GM19467 (cell line): ENCODE data around the gene CASK.
A peak's percentile ranks its signal among the peaks of the same experiment; 100 is the strongest.

ENCODE experiments used
- ATAC-seq: cut with Tn5 transposase; IDR thresholded peaks from one replicate; pipeline ENCODE4 v1.9.1; 2021; ENCODE audit warnings: mild to moderate bottlenecking, moderate library complexity; ENCODE audit not compliant: unreplicated experiment

The CASK gene, protein sequence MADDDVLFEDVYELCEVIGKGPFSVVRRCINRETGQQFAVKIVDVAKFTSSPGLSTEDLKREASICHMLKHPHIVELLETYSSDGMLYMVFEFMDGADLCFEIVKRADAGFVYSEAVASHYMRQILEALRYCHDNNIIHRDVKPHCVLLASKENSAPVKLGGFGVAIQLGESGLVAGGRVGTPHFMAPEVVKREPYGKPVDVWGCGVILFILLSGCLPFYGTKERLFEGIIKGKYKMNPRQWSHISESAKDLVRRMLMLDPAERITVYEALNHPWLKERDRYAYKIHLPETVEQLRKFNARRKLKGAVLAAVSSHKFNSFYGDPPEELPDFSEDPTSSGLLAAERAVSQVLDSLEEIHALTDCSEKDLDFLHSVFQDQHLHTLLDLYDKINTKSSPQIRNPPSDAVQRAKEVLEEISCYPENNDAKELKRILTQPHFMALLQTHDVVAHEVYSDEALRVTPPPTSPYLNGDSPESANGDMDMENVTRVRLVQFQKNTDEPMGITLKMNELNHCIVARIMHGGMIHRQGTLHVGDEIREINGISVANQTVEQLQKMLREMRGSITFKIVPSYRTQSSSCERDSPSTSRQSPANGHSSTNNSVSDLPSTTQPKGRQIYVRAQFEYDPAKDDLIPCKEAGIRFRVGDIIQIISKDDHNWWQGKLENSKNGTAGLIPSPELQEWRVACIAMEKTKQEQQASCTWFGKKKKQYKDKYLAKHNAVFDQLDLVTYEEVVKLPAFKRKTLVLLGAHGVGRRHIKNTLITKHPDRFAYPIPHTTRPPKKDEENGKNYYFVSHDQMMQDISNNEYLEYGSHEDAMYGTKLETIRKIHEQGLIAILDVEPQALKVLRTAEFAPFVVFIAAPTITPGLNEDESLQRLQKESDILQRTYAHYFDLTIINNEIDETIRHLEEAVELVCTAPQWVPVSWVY

DNA sequence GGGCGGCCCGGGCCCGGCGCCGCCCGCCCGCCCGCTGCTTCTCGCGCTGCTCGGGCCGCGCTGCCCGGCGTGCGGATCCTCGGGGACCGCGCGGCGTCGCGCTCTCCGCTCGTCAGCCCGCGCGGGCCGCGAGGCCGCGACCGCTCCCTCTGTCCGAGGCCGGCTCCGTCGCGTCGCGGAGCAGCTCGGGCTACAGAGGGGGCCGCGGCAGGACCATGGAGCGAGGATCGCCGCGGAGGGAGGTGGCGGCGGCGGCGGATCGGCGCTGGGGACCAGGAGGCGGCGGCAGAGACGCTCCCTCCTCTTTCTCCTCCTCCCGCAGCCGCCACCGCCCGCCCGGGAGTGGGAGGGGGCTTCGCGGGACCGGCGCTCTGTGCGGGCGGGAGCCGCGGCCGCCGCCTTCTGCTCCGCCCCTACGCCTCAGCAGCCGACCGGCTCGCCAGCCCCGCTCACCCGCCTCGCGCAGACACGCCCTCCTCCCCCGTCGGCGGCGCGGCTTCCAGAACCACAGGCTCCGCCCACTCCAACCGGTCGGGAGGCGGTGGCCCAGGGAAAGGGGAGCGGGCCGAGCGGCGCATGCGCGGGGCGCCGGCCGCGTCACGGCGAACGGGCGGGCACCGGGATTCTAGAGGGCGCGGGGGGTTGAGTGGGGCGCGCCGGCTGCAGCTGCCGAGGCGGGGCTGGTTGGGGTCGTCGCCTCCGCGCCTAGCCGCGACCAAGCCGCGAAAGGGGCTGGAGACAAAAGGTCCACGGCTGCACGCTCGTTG is at the start of gene CASK:
TSS of gene CASK (minus strand) at position 344 of the 767 bp plus-strand sequence. CDS start 566 bp downstream, outside the sequence.
- ATAC-seq, result peak; percentile 74

DNA sequence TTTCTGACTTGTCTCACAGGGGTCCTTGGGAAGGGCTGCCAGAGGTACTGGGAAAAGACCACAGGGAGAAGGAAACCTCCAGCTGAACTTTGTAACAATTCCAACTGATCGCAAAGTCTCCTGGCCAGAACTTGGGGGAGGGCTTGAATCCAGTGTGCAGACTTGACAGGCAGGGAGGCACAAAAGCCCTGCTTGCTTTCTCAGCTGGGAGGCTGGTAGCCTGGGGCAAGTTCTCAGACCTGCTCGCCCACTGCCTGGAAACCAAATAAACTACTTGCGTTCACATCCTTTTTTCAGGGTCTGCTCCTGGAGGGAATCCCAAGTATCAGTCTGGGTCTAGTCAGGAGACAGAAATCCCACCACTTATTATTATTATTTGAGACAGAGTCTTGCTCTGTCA is 48.0 kb upstream of the CASK start:
- no peak for ATAC-seq

DNA sequence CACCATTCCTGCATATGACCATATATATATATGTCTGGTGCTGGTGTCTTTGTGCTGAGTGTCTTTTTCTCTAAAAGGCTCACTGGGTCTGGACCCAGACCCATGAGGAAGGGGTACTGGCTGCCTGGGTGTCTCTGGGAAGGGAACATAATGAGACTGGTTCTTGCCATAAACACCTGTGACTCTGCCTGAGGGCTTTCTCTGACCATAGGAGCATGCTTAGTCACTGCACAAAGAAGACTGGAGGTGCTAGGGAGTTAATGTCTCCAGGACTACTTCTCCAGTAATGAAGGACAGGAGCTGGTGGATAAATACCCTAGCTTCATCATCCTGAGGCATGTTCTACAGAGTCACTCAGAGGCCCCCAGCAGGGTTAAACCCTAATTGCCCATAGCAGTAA is 47.1 kb upstream of the CASK start:
- no peak for ATAC-seq

DNA sequence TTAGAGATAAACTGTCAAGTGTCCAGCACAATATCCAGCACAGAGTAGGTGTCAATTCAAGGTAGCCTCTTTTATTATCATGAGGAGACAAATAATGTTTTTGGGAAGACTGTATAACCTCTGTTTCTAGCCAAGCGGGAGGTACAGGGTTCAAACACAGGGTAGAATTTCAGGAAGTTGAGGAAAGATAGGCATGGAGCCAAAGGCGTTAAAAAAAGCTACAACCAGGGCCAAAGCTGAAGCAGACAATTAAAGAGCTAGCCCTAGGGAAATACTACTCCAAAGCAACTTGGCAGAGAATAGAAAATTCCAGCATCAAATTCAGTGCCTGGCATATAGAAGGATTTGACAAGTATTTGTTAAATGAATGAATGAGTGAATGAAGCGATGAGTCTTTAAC is 40.0 kb upstream of the CASK start:
- ATAC-seq, result no peak

DNA sequence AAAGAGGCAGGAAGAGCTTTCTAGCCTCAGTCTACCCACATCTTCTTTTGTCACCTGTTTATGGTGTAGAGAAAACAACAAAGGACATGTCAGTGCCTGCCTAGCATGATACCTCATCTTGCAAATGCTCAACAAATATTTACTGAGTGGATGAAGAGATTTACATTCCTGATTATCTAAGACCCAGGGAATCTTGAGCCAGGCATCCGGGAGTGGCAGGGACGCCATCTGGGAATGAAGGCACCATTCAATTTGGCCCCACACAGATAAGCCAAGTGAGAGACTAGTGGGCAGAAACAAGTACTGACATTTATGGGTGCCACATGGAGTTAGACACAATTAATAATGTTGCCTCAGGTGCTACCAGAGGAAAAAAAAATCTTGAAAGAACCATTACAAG is 36.8 kb upstream of the CASK start:
- no peak for ATAC-seq

DNA sequence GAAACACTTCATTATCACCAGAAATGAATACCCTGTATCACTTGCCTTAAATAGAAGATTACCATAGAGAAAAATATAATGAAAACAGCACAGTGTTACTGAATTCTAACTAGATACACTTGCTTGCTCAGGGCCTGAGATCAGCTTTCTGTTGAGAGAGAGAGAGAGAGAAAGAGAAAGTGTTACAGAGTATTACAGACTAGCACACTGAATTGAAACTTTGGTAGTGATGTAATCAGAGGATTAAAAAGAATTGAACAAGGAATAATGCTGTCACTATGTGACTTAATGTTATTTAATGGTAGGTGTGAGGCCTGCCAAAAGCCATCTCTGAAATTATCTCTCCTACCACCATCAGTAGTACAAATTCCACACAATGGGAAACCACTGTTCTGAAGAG is 35.5 kb upstream of the CASK start:
- ATAC-seq, result no peak

DNA sequence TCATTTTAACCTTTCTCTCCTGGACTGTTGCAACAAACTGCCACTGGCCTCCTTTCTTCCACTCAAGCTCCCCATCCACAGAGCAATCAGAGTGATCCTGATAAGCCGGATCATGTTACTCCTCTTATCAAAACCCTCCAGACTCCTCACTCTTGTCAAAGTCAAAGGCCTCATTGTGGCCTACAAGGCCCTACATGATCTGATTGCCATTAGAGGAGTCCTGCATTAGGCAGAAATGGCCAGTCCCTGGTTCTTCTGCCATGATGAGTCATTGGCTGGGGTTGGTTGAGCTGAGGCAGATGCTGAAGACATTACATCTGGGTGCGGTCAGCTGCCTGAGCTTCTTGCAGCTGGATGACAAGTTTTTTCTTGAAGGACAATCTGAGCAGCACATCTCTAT is 32.7 kb upstream of the CASK start:
- no peak for ATAC-seq

DNA sequence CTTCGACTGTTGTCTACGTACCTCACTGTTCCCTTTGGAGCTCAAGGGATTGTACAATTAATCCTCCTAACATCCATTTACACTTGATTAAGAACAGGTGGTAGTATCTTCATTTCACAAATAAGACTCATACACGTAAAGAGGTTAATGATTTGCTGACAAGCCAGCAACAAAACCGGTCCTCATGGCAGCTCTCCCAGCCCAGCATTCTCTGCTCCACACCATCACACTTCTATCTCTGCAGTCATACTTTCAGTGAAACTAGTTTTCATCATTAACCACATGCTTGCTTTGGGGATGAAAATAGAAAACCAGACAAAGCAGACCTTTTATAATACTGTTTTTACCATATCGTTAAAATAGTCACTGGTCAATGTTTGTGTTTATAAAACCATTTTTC is 28.7 kb upstream of the CASK start:
- ATAC-seq, result no peak

DNA sequence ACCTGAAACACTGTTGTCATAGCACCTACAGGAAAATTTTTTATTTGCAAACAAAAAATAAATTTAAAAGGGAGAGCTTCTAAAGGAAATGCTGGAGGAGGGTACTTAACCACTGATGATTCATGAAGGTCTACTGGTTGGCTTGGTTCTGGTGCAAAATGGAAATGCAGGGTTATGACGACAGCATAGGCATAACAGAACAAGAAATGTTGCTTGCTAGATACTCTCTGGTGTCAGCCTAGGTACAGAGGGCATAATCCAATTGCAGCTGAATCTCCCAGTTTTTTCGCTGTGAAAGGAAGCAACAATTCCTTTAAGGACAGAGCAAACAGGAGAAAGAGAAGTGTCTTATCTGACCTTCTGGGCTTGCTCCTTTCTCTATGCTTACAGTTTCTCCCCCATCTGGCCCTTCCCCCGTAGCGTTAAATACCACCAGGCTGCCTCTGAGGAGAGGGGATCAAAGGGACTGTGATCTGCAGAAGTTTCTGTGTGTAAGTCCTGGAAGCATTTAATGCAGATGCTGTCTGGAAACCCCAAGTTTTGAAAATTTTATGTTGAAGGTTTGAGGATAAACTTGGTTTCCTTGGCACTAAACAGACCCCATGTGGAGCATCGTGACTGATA is 23.7 kb upstream of the CASK start:
- no peak for ATAC-seq

DNA sequence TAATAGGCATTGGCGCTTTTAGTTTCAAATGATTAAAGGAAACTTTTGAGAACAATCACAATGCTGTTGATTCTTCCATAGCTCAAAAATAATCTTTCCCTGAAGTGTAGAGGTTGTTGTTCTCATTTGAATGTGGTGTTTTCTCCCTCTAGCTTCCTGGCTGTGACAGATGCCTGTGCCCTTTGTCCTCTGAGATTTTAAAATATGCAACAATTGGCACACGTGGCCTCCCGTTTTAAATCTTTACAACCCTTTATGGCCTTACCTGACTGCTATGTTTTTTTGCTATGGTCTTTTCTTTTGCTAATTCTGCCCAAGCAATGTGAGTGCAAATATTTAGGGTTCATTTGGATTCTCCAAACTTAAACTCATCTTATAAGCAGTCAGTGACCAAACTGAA is 22.9 kb upstream of the CASK start:
- ATAC-seq, result no peak

DNA sequence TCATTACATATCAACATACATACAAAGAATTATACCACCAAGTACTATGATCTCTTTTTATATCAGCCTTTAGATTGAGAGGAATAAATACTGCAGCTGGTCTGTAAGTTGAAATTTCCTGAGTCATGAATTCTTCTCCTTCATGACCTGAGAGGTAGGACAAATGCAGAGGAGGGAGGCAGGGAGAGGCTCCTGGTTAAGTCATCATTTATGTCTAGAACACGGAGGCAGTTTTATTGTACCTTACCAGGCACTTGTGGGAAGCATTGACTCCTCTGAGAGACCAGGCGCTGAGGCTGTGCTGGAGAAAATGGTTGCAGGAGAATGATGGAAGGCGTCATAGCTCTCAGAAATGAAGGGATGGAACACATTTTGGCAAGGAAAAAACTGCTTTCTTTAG is 12.5 kb upstream of the CASK start:
- ATAC-seq, result no peak

DNA sequence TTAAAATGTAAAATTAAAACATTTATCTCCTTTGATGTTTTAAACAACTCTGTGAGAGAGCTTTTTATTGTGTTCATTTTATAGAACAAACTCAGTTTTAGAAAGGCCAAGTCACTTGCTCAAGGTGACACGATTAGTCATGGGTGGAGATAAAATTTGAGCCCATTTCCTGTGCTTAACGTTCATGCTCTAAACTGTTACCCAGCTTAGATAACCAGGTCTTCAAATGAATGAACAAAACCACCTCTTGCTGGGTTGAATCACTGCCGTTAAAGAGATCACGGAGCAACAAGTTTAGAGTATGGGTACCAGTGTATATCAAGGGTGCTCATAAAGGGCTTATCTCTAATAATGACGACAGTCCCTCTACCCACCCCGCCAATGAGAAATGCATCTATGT is 10.2 kb upstream of the CASK start:
- no peak for ATAC-seq

DNA sequence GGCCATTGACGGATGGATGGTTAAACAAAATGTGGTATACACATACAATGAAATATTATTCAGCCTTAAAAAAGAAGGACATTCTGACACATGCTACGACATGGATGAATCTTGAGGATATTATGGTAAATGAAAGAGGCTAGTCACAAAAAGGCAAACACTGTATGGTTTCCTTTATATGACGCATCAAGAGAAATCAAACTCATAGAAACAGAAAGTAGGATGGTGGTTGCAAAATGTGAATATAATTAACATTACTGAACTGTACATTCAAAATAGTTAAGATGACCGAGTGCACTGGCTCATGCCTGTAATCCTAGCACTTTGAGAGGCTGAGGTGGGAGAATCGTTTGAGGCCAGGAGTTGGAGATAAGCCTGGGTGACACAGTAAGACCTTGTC is 9.5 kb upstream of the CASK start:
- no peak for ATAC-seq

DNA sequence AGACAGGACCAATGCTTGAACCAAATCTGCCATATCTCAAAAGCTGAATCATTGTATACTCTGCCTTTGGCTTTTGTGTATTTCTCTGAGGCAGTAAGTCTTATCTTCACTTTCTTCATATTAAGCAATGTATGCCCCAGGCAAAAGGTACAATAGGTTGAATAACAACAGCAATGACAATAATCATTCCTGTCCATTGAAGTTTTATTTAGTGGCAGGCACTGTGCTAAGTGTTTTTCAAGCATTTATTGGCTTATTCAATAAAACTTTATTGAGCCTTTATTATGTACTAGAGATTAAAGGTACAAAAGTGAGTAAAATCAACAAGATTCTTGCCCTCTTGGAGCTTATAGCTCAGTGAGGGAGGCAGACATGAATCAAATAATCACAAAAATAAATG is 8.2 kb upstream of the CASK start:
- no peak for ATAC-seq

DNA sequence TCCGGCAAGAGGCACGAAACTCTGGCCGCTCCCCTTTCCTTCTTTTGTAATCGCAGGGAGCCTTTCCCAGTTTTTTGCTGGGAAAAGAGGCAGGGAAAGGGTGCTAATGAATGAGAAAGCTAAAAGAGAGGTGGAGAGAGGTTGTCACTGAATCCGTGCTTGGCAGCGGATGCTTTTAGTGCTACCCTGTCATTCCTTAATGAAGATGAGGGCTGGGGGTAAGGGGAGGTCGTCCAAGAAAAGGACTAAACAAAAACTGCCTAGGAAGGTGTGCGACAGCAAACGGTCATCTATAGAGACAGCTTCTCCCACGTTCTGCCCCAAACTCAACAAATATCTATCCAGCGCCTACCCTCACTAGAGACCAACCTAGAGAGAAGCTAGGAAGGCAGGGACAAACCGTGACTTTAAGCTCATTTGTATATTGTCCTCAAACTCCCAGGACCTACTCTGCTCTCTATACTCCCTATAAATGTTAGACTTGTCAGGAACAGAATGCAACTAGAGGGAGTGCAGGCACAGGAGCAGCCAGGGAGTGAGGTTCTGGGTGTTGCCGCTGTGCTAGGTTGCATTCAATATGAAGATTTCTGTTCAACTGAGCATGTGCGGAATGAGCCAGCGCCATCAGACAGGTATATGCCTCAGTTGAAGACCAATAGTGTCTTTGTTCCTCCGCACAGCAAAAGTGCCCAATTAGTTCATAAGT is 777 bp upstream of the CASK start:
- no peak for ATAC-seq

DNA sequence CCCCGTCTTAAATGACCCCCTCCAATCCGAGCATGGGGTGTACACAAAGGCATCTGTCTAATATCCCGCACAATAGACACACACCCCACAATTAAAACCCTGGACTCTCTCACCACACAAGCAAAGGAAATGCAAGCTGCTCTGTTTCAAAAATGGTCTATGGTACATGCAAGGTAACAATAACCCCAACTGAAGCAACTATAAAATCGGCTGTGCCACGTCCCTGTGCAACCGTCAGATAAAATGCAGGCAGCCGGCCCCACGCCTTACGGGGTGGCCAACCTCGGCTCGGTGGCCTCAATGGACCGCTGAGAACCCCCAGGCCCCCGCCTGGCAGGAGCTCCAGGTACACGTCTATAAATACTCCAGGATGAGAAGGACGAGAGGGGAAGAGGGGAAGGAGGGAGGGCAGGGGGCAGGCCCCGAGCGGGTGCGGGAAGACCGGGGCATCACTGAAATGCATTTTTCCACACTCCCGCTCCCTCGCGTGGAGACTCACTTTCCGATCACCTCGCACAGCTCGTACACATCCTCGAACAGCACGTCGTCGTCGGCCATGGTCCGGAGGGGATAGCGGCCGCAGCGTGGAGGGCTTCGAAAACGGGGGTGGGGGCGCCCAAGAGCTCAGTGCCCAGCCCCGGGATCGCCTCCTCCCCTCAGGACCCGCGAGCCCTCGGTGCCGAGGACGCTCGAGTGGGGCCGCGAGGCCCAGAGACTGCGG is 763 bp downstream of the CASK start:
- ATAC-seq, result peak; percentile 25

DNA sequence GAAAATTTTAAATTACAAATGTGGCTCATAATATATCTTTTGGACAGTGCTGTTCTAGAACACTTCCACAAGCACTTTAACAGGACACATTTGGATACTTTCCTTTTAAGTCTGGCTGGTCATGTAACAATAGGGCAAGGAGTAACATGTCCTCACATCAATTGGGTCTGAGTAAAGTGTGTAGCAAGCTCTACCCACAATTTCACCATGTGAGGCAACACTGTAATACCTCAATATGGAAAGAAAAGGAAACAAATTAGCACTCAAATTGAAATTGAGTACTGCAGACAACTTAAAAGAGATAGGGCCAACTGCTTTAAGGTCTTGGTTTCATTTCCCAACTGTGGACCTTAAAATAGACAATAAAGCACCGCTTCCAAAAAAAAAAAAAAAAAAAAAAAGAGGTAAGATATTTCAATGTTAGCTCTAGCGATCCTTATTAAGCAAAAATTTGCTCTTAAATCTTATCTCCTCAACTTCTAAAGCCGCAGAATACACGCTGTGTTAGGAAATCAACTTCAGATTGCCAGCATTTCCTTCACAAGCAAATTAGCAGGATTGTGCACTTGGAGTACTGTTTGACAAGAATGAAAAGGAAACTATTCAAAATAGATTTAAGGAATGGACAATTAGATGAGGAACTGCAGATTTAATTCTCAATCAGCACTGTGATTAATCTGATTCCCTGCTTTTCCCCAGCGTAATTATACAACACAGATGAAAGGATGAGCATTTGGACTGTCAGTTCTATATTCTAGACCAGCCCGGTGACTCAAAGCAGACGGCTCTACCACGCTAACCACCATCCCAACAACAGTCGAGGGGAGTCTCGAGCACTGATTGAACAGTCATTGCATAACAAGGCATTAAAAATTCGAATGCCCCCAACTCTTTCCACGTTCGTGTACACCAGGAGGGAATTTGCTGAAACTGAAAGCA is 1.6 kb downstream of the CASK start:
- no peak for ATAC-seq

DNA sequence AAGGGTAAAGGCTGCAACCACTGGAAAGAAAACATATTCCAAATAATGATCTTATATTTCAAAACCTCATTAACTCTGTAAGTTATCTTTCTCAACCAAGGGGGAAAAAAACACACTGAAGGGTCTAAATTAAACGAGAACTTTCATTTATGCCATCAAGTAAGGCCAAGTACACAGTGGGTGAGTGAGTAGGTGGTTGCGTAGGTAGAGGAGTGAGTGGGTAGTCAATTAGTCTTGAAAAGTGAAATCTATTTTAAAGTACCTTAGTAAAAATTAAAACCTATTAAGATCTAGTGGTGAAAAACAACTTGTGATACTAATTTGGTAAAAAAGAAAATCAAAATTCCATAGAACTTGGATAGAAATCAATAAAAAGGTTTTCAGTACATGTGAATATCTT is 3.5 kb downstream of the CASK start:
- no peak for ATAC-seq

DNA sequence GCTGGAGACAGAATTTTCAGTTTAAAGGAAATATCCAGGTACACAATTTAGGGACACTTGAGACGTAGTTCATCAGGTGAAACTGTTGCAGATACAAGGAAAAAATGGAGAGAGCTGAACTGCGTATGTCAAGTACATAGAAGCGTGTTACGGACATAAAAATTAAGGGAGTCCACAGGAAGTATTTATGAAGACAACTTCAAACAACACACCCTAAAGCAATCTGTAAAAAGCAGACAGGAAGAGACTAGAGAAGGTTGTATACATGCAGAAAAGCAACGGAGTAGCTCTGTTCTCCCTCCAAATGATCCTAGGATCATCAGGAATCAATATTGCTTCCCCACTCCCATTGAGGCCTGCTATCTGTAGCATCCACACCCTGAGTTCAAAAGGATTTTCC is 5.8 kb downstream of the CASK start:
- no peak for ATAC-seq
